GM12864 (cell line): Measurements from ENCODE around the gene ZNF689.

Source experiments
- DNase-seq: peaks from one replicate; pipeline ENCODE4 v3.0.0-alpha.2; 2011; ENCODE audit warnings: low read depth
- H3K4me3 ChIP-seq: 2 replicates; pipeline ENCODE4 v1.5.1; 2011; ENCODE audit warnings: mild to moderate bottlenecking, low read depth, low read length, control low read depth
- CTCF ChIP-seq: IDR thresholded peaks from 2 replicates; pipeline ENCODE4 v1.5.1; 2011; ENCODE audit warnings: low read depth, mild to moderate bottlenecking, moderate library complexity, low read length, control low read depth, inconsistent platforms; ENCODE audit errors: missing control alignments

Gene ZNF689

DNA sequence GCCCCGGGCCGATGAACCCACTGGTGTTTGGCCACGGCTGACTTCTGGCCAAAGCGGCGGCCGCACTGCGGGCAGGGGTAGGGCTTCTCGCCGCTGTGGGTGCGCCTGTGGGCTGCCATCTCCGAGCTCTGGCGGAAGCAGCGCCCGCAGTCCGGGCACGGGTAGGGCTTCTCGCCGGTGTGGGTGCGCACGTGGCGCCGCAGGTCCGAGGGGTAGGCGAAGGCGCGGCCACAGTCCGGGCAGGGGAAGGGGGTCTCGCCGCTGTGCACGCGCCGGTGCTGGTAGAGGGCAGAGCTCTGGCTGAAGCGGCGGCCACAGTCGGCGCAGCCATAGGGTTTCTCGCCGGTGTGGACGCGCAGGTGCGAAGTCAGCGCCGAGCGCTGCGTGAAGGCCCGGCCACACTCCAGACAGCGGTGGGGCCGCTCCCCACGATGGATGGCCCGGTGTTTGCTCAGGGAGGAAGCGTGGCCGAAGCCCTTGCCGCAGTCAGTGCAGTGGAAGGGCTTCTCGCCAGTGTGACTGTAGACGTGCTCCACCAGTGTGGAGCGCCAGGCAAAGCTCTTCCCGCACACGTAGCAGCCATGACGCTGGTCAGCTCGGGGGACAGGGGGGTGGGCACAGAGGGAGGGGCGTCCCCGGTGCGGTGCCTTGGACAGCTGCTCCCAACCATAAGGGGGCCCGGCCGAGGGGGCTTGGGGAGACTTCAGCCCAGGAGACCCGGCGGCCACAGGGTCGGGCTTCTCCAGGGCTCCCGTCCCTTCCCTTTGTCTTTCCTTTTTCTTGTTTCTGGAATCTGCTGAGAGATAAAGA lies 54.7 kb downstream of the ZNF689 start:
- TF ChIP-seq CTCF, result no peak
- no peak overlapping the region for H3K4me3 ChIP-seq
- no peak for DNase-seq

- TF ChIP-seq CTCF, result no peak
- no peak for DNase-seq
- no peak overlapping the region for H3K4me3 ChIP-seq
Measured at GRCh38 chr16:30554557-30555314, 55.5 kb downstream of the ZNF689 start.

DNA sequence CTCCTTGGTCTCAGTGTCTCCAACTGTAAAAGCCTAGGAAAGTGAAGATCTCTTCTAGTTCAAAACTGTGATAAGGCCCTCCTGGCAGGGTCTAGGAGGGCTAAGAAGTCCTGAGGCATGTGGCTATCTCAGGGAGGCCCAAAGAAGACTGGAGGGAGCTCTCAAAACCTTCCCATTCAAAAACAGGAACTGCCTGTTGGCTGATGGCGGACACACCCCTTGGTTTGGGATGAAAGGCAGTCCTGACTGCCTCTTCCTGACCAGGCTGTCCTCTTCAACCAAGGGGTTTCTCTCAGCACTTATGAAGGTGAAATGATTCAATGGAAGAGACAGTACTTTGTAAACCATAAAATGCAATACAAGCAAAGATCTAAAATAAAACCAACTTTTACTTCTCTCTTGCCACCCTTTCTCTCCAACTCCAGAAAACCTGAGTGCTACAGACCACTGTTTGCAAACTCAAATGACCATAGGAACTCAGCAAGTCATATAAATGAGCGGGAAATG lies 56.7 kb downstream of the ZNF689 start:
- no peak overlapping the region for H3K4me3 ChIP-seq
- no peak for DNase-seq
- TF ChIP-seq CTCF, result no peak

- DNase-seq, result no peak
- no peak for TF ChIP-seq CTCF
- H3K4me3 ChIP-seq, result no peak overlapping the region
Measured at GRCh38 chr16:30552956-30553355, 57.2 kb downstream of the ZNF689 start.
